ENCODE data around the gene DCX. TPM values are rescaled to one million over a fixed set of nuclear protein-coding genes. Genes with fewer than 3 reads are reported as not detected.

The DCX gene
- total RNA-seq, 1 donor = not detected

- TF ChIP-seq, protein P1, sequence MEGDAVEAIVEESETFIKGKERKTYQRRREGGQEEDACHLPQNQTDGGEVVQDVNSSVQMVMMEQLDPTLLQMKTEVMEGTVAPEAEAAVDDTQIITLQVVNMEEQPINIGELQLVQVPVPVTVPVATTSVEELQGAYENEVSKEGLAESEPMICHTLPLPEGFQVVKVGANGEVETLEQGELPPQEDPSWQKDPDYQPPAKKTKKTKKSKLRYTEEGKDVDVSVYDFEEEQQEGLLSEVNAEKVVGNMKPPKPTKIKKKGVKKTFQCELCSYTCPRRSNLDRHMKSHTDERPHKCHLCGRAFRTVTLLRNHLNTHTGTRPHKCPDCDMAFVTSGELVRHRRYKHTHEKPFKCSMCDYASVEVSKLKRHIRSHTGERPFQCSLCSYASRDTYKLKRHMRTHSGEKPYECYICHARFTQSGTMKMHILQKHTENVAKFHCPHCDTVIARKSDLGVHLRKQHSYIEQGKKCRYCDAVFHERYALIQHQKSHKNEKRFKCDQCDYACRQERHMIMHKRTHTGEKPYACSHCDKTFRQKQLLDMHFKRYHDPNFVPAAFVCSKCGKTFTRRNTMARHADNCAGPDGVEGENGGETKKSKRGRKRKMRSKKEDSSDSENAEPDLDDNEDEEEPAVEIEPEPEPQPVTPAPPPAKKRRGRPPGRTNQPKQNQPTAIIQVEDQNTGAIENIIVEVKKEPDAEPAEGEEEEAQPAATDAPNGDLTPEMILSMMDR (IDR thresholded peaks at IDR 0.05; ENCODE audit: insufficient read depth, low read length) = no peak
- H3K4me3 ChIP-seq (ENCODE audit: low read depth, low read length) = no peak within 1 kb of the TSS
- DNase-seq (ENCODE audit: low read depth) = peak; percentile 4
Observed at GRCh38 chrX:111270339-111270738, 141.7 kb downstream of the DCX start, which contains the start of gene CAPN6. Gene CAPN6, minus strand, starts transcription at chrX:111270483. Its CDS starts 6,547 bp downstream, at chrX:111263936.

GRCh38 chrX:111268506-111268905, 143.5 kb downstream of the DCX start:
- DNase-seq (ENCODE audit: low read depth) = no peak
- H3K4me3 ChIP-seq (ENCODE audit: low read depth, low read length) = no peak overlapping the region
- TF ChIP-seq, protein P1 (IDR thresholded peaks at IDR 0.05; ENCODE audit: insufficient read depth, low read length) = no peak

- no peak overlapping the region for H3K4me3 ChIP-seq (ENCODE audit: low read depth, low read length)
- DNase-seq (ENCODE audit: low read depth) = no peak
- TF ChIP-seq, protein P1 (IDR thresholded peaks at IDR 0.05; ENCODE audit: insufficient read depth, low read length) = no peak
Observed at GRCh38 chrX:111265486-111265885, 146.5 kb downstream of the DCX start.

DNA sequence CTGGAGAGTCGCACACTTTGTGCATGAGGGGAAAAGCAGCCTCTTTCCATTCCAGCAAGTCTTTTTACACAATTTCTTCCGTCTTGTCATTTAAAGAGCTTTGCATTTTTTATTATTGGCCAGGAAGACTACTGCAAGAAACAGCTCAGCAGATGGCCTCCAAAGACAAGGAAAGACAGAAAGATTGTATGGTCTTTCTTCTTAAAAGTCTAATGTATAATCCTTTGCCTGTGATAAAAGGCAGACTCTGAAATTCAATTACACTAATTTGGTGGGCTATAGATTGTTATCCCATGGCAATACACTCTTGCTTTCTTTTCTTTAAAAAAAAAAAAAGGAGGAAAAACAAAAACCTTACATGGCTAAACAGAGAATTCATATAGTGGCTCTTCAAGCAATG, 147.6 kb downstream of the DCX start:
- no peak overlapping the region for H3K4me3 ChIP-seq (ENCODE audit: low read depth, low read length)
- no peak for DNase-seq (ENCODE audit: low read depth)
- TF ChIP-seq, protein P1 (IDR thresholded peaks at IDR 0.05; ENCODE audit: insufficient read depth, low read length) = no peak

GRCh38 chrX:111262086-111262485, 149.9 kb downstream of the DCX start:
- TF ChIP-seq, protein P1 (IDR thresholded peaks at IDR 0.05; ENCODE audit: insufficient read depth, low read length) = no peak
- DNase-seq (ENCODE audit: low read depth) = no peak
- H3K4me3 ChIP-seq (ENCODE audit: low read depth, low read length) = no peak overlapping the region

GRCh38 chrX:111260451-111260850, 151.5 kb downstream of the DCX start:
- no peak overlapping the region for H3K4me3 ChIP-seq (ENCODE audit: low read depth, low read length)
- TF ChIP-seq, protein P1 (IDR thresholded peaks at IDR 0.05; ENCODE audit: insufficient read depth, low read length) = no peak
- DNase-seq (ENCODE audit: low read depth) = no peak

- DNase-seq (ENCODE audit: low read depth) = no peak
- H3K4me3 ChIP-seq (ENCODE audit: low read depth, low read length) = no peak overlapping the region
- TF ChIP-seq, protein P1 (IDR thresholded peaks at IDR 0.05; ENCODE audit: insufficient read depth, low read length) = no peak
Observed at GRCh38 chrX:111259559-111259958, 152.4 kb downstream of the DCX start.
